Astrocyte of the spinal cord (primary cell): ENCODE results near the gene UGT1A9.
"Not testable (repeated sequence)": the region's sequence is repeated elsewhere in the genome, so short reads cannot be mapped to it uniquely, and the experiment has no call there.

ENCODE experiments used
- DNase-seq: peaks from one replicate; pipeline ENCODE4 v3.0.0; 2011; ENCODE audit warnings: low read depth, low spot score
- H3K4me3 ChIP-seq: 2 replicates; pipeline ENCODE4 v1.5.1; 2011; ENCODE audit warnings: low read depth, mild to moderate bottlenecking, low read length, moderate library complexity
- CTCF ChIP-seq: IDR thresholded peaks from 2 replicates; pipeline ENCODE4 v1.5.1; 2012; ENCODE audit warnings: low read depth, mild to moderate bottlenecking, low read length, inconsistent platforms
- in situ Hi-C: cut with HindIII; loops from 2 replicates; pipeline ENCODE4 v1.10.0; 2017; ENCODE audit warnings: low sequenced_read_pairs

Gene UGT1A9

GRCh38 chr2:233745073-233745755 lies 73.5 kb downstream of the UGT1A9 start:
- no peak for TF ChIP-seq CTCF
- DNase-seq, result no peak
- in situ Hi-C loops, result no loop called here
- no peak overlapping the region for H3K4me3 ChIP-seq

GRCh38 chr2:233745838-233746237 lies 74.1 kb downstream of the UGT1A9 start:
- in situ Hi-C loops, DNase-seq, H3K4me3 ChIP-seq: not testable (repeated sequence)

GRCh38 chr2:233746475-233747282 lies 75.0 kb downstream of the UGT1A9 start:
- TF ChIP-seq CTCF, result no peak
- in situ Hi-C loops, result no loop called here
- no peak overlapping the region for H3K4me3 ChIP-seq
- DNase-seq, result no peak

GRCh38 chr2:233747283-233747544 lies 75.5 kb downstream of the UGT1A9 start:
- H3K4me3 ChIP-seq, result no peak overlapping the region
- in situ Hi-C loops, result no loop called here
- DNase-seq, result no peak
- TF ChIP-seq CTCF, result no peak

GRCh38 chr2:233750689-233751088 lies 79.0 kb downstream of the UGT1A9 start:
- DNase-seq, H3K4me3 ChIP-seq, in situ Hi-C loops: not testable (repeated sequence)

- H3K4me3 ChIP-seq, in situ Hi-C loops, DNase-seq: not testable (repeated sequence)
These were observed 79.7 kb downstream of the UGT1A9 start for GRCh38 chr2:233751212-233752009.

- in situ Hi-C loops, result no loop called here
- no peak for DNase-seq
- H3K4me3 ChIP-seq, result no peak overlapping the region
- no peak for TF ChIP-seq CTCF
These were observed 83.3 kb downstream of the UGT1A9 start for GRCh38 chr2:233754872-233755611.
